GM12878 (cell line): ENCODE results near the gene EGFR.

ENCODE experiments used
- CTCF ChIP-seq, 3 experiments: IDR thresholded peaks in 2 of 3; conservative IDR thresholded peaks in 1 of 3; 2 replicates each; pipeline ENCODE4 v1.5.1; 2011; ENCODE audit warnings: low read depth in 3 of 3, low read length in 3 of 3, mild to moderate bottlenecking in 3 of 3, control low read depth in 2 of 3, moderate library complexity in 2 of 3, inconsistent platforms in 1 of 3, mixed read lengths in 1 of 3; ENCODE audit not compliant: control insufficient read depth in 2 of 3, insufficient read depth in 1 of 3; ENCODE audit errors: extremely low read depth in 1 of 3
- E2F4 ChIP-seq: IDR thresholded peaks from 2 replicates; pipeline ENCODE4 v1.6.1; 2012; ENCODE audit warnings: low read depth, low read length, improper control_type of control experiment
- EZH2 ChIP-seq: IDR thresholded peaks from 2 replicates; pipeline ENCODE4 v1.6.1; 2012; ENCODE audit warnings: low read depth, mild to moderate bottlenecking, control low read depth, inconsistent platforms, low read length, borderline replicate concordance; ENCODE audit not compliant: control insufficient read depth
- LARP7 ChIP-seq: fragments of 450-650 bp; IDR thresholded peaks from 2 replicates; pipeline ENCODE4 v1.6.1; 2017; ENCODE audit warnings: mild to moderate bottlenecking
- POLR2AphosphoS5 ChIP-seq: IDR thresholded peaks from 2 replicates; pipeline ENCODE4 v1.6.1; 2011; ENCODE audit warnings: mild to moderate bottlenecking, low read length, inconsistent platforms

- TF ChIP-seq E2F4 (no peak), CTCF (IDR thresholded peaks at IDR 0.05 in 2 of 3, conservative IDR thresholded peaks at IDR 0.05 in 1 of 3; ENCODE audit: control insufficient read depth in 2 of 3, extremely low read depth in 1 of 3, insufficient read depth in 1 of 3, low read depth in 3 of 3, low read length in 3 of 3) (no peak), LARP7 (no peak), POLR2AphosphoS5 (no peak), EZH2 (no peak)
Measured at GRCh38 chr7:55097100-55097499, 78.3 kb downstream of the EGFR start.
